ENCODE measurements around the gene HEPACAM2. TPM values are rescaled to one million over a fixed set of nuclear protein-coding genes. Genes with fewer than 3 reads are reported as not detected.

The HEPACAM2 gene
- total RNA-seq, 1 donor from 2014 or later: not detected

DNA sequence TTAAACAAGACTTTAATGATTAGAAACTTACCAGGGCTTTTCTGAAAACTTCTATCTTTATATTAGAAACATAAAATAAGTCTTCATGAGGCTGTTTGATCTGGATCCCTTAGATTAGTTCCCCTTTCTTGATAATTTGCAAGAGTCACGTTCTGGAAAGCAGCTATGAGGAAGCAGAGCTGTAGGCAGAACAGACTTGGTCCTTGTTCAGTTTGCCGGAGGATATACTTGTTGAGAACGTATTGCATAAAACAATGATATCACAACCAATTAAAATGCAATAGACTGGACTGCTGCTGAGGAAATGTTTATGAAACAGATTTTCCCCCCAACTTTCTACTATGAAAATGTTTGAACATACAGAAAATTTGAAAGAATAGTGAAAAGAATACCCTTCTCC, 80.9 kb downstream of the HEPACAM2 start:
- Histone ChIP-seq H3K9me3 (replicated peaks) (peaks cover 17% of the 10 kb centered on the region), H3K4me3 (no peak overlapping the region), H3K27ac (replicated peaks) (no peak overlapping the region), H3K4me1 (peaks cover 23% of the 10 kb centered on the region), H3K36me3 (peaks cover 52% of the 10 kb centered on the region), H3K27me3 (ENCODE audit: low read depth) (no peaks in the 10 kb centered on the region)
- intact Hi-C loops (cut with micrococcal nuclease): no loop called here
- no peak for TF ChIP-seq CTCF (IDR thresholded peaks at IDR 0.05; ENCODE audit: borderline replicate concordance)
- no peak for DNase-seq

DNA sequence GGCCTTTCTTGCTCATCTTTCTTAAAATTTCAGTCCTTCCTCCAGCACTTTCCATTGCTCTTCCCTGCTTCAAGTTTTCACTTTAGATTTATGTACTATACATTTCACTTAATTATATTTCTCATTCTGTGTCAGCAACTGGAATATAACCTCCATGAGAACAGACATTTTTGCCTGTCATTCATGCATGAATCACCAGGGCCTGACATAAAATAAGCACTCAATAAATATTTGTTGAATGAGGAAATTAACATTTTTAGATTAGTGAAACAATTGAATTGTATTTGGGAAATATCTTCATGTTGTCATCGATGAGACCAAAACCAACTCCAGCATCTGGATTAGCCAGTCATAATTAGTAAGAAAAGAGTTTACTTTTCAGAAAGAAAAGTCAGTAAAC, 84.1 kb downstream of the HEPACAM2 start:
- Histone ChIP-seq H3K4me3 (no peak overlapping the region), H3K27me3 (ENCODE audit: low read depth) (no peaks in the 10 kb centered on the region), H3K27ac (replicated peaks) (no peak overlapping the region), H3K36me3 (peaks cover 84% of the 10 kb centered on the region), H3K4me1 (peaks cover 15% of the 10 kb centered on the region), H3K9me3 (replicated peaks) (peaks cover 50% of the 10 kb centered on the region)
- intact Hi-C loops (cut with micrococcal nuclease): no loop called here
- DNase-seq: no peak
- no peak for TF ChIP-seq CTCF (IDR thresholded peaks at IDR 0.05; ENCODE audit: borderline replicate concordance)

DNA sequence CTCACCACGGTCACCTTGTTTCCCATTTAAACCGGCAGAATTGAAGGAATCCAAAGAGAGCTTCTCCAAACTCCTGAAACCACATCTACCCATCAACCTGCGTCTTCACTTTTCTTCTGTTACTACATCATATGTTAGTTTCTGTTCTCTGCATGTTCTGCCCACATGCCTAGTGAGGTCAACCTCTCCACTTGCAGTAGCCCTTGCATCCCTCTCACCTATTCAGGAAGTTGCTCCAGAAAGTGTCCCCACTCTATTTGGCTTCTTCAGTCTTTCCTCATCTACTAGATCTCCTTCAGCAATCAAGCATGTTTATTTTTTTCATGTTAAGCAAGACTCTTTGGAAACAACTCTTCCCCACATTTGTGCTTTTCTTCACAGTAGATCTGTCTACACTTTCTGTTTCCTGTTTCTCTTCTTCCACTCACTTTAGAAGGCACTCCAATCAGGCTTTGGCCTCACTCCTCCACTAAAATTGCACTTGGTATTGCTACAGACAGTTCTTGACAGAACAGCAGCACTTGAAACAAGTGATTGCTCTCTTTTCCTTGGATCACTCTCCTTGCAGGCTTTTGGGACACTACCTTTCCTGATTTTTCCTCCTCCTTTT, 85.6 kb downstream of the HEPACAM2 start:
- Histone ChIP-seq H3K36me3 (peaks cover 98% of the 10 kb centered on the region), H3K4me1 (peaks cover under 1% of the 10 kb centered on the region), H3K27me3 (ENCODE audit: low read depth) (no peaks in the 10 kb centered on the region), H3K9me3 (replicated peaks) (peaks cover 64% of the 10 kb centered on the region), H3K4me3 (no peak overlapping the region), H3K27ac (replicated peaks) (no peak overlapping the region)
- intact Hi-C loops (cut with micrococcal nuclease): no loop called here
- no peak for DNase-seq
- TF ChIP-seq CTCF (IDR thresholded peaks at IDR 0.05; ENCODE audit: borderline replicate concordance): no peak

GRCh38 chr7:93138576-93138975, 87.7 kb downstream of the HEPACAM2 start:
- no peak overlapping the region for H3K4me3 ChIP-seq
- no peak for TF ChIP-seq CTCF (IDR thresholded peaks at IDR 0.05; ENCODE audit: borderline replicate concordance)
- H3K9me3 ChIP-seq (replicated peaks): peaks cover 85% of the 10 kb centered on the region

More at GRCh38 chr7:93138576-93138975, 87.7 kb downstream of the HEPACAM2 start:
- no peak for DNase-seq
- no peaks in the 10 kb centered on the region for H3K4me1 ChIP-seq
- H3K36me3 ChIP-seq: peaks cover 96% of the 10 kb centered on the region
- intact Hi-C loops (cut with micrococcal nuclease): no loop called here
- H3K27me3 ChIP-seq (ENCODE audit: low read depth): no peaks in the 10 kb centered on the region
- no peak overlapping the region for H3K27ac ChIP-seq (replicated peaks)

Other genes starting within 250 kb of the HEPACAM2 start
- gene SAMD9, start 108.5 kb downstream of the HEPACAM2 start, total RNA-seq: 2.8 TPM
- 3.7 TPM for gene SAMD9L, start 78.1 kb downstream of the HEPACAM2 start, total RNA-seq
- gene VPS50, start 5.9 kb upstream of the HEPACAM2 start, total RNA-seq: 19.5 TPM

All from left ventricle myocardium inferior (tissue), 1 donor.